IMR-90 (cell line): ENCODE data around the gene SAMD4B. TPM values are rescaled to one million over a fixed set of nuclear protein-coding genes. Genes with fewer than 3 reads are reported as not detected.

Experiments
- ATAC-seq: fragments of 200-7000 bp; cut with Tn5 transposase; 2 replicates; pipeline ENCODE4 v1.9.1; 2020; ENCODE audit warnings: low read depth, mild to moderate bottlenecking, moderate library complexity
- BruUV-seq: library from RNA; stranded (reverse); fragments of 400-500 nt; replicated peaks from 2 replicates; lab custom pipeline; 2021; lab: Mats Ljungman, UMichigan
- CTCF ChIA-PET: fragments of 300-600 bp; formaldehyde crosslinking; extraction: SDS; loops from one replicate; lab custom pipeline; 2021; ENCODE audit warnings: antibody characterized with exemption; lab: Yijun Ruan, JAX
- POLR2A ChIA-PET: fragments of 300-600 bp; sonication (Branson Sonifier 250); formaldehyde crosslinking; loops from one replicate; lab custom pipeline; 2022; ENCODE audit warnings: antibody characterized with exemption; ENCODE audit not compliant: unreplicated experiment; lab: Charles Lee
- DNase-seq: peaks from one replicate; pipeline ENCODE4 v3.0.0; 2013
- H2AFZ ChIP-seq: replicated peaks from 2 replicates; pipeline ENCODE3; 2013; ENCODE audit warnings: low read length, mild to moderate bottlenecking; ENCODE audit not compliant: poor library complexity
- H2AK5ac ChIP-seq: 2 replicates; pipeline ENCODE4 v1.6.1; 2013; ENCODE audit warnings: low read depth, low read length, inconsistent platforms
- H2AK9ac ChIP-seq: replicated peaks from 2 replicates; pipeline ENCODE3; 2013; ENCODE audit warnings: mild to moderate bottlenecking, low read depth, low read length, moderate library complexity; ENCODE audit not compliant: poor library complexity
- H2BK120ac ChIP-seq: 2 replicates; pipeline ENCODE4 v1.6.1; 2013; ENCODE audit warnings: low read depth, low read length, inconsistent platforms
- H2BK15ac ChIP-seq: 3 replicates; pipeline ENCODE4 v1.6.1; 2013; ENCODE audit warnings: low read depth, low read length, inconsistent platforms
- H2BK20ac ChIP-seq: 2 replicates; pipeline ENCODE4 v1.6.1; 2013; ENCODE audit warnings: low read depth, mild to moderate bottlenecking, inconsistent platforms, low read length, moderate library complexity
- H2BK5ac ChIP-seq: 2 replicates; pipeline ENCODE4 v1.6.1; 2013; ENCODE audit warnings: mild to moderate bottlenecking, low read depth, low read length, inconsistent platforms; ENCODE audit not compliant: poor library complexity, severe bottlenecking
- H3K14ac ChIP-seq: replicated peaks from 2 replicates; pipeline ENCODE4 v1.6.1; 2013; ENCODE audit warnings: low read depth, low read length, inconsistent platforms
- H3K18ac ChIP-seq: 2 replicates; pipeline ENCODE4 v1.6.1; 2013; ENCODE audit warnings: low read depth, low read length, control low read depth
- H3K23ac ChIP-seq: 2 replicates; pipeline ENCODE4 v1.6.1; 2013; ENCODE audit warnings: low read depth, low read length, inconsistent platforms
- H3K27ac ChIP-seq: 2 replicates; pipeline ENCODE4 v1.5.1; 2013; ENCODE audit warnings: mild to moderate bottlenecking, control low read depth, low read length; ENCODE audit not compliant: insufficient read depth
- H3K27me3 ChIP-seq: 2 replicates; pipeline ENCODE4 v1.6.1; 2013; ENCODE audit warnings: low read length; ENCODE audit not compliant: control insufficient read depth, insufficient read depth
- H3K36me3 ChIP-seq: 2 replicates; pipeline ENCODE4 v1.6.1; 2013; ENCODE audit warnings: low read length, mixed read lengths; ENCODE audit not compliant: control insufficient read depth, insufficient read depth
- H3K4ac ChIP-seq: 2 replicates; pipeline ENCODE4 v1.6.1; 2013; ENCODE audit warnings: low read depth, low read length, inconsistent platforms
- H3K4me1 ChIP-seq: 2 replicates; pipeline ENCODE4 v1.6.1; 2013; ENCODE audit warnings: low read length, mixed read lengths; ENCODE audit not compliant: control insufficient read depth, insufficient read depth
- H3K4me2 ChIP-seq: 2 replicates; pipeline ENCODE4 v1.6.1; 2013; ENCODE audit warnings: low read depth, mild to moderate bottlenecking, control low read depth, low read length, moderate library complexity
- H3K4me3 ChIP-seq: 2 replicates; pipeline ENCODE4 v1.5.1; 2013; ENCODE audit warnings: low read depth, mild to moderate bottlenecking, control low read depth, low read length, moderate library complexity; ENCODE audit not compliant: insufficient read depth
- H3K56ac ChIP-seq: 2 replicates; pipeline ENCODE4 v1.6.1; 2013; ENCODE audit warnings: low read length, inconsistent platforms; ENCODE audit not compliant: insufficient read depth; ENCODE audit errors: extremely low read depth
- H3K79me1 ChIP-seq, 2 experiments: 2 replicates each; pipeline ENCODE4 v1.6.1; 2013; ENCODE audit warnings: low read length in 2 of 2, inconsistent platforms in 1 of 2, low read depth in 1 of 2
- H3K9ac ChIP-seq: 2 replicates; pipeline ENCODE4 v1.6.1; 2013; ENCODE audit warnings: low read depth, low read length, control low read depth
- H3K9me1 ChIP-seq: 2 replicates; pipeline ENCODE4 v1.6.1; 2013; ENCODE audit warnings: low read length, inconsistent platforms; ENCODE audit not compliant: insufficient read depth
- H3K9me3 ChIP-seq: 2 replicates; pipeline ENCODE4 v1.6.1; 2013; ENCODE audit warnings: low read length; ENCODE audit not compliant: control insufficient read depth, insufficient read depth
- H4K20me1 ChIP-seq: 2 replicates; pipeline ENCODE4 v1.6.1; 2013; ENCODE audit warnings: low read length, inconsistent platforms; ENCODE audit not compliant: insufficient read depth
- H4K5ac ChIP-seq: 2 replicates; pipeline ENCODE4 v1.6.1; 2013; ENCODE audit warnings: mild to moderate bottlenecking, low read depth, low read length, control low read depth
- H4K8ac ChIP-seq, 2 experiments: 2 replicates each; pipeline ENCODE4 v1.6.1; 2013; ENCODE audit warnings: low read depth in 2 of 2, low read length in 2 of 2, control low read depth in 1 of 2, inconsistent platforms in 1 of 2
- H4K91ac ChIP-seq: 2 replicates; pipeline ENCODE4 v1.6.1; 2013; ENCODE audit warnings: low read depth, low read length, inconsistent platforms; ENCODE audit not compliant: insufficient read depth
- CEBPB ChIP-seq: IDR thresholded peaks from 2 replicates; pipeline ENCODE4 v1.6.1; 2012; ENCODE audit warnings: low read depth, low read length, improper control_type of control experiment
- CHD1 ChIP-seq: IDR thresholded peaks from 2 replicates; pipeline ENCODE4 v1.6.1; 2012; ENCODE audit warnings: low read depth, low read length, improper control_type of control experiment
- FOS ChIP-seq: fragments of 150-350 bp; IDR thresholded peaks from 2 replicates; pipeline ENCODE4 v1.6.1; 2016; ENCODE audit warnings: low read depth, low read length
- MAFK ChIP-seq: IDR thresholded peaks from 2 replicates; pipeline ENCODE4 v1.6.1; 2012; ENCODE audit warnings: low read depth, low read length, improper control_type of control experiment
- MAZ ChIP-seq: IDR thresholded peaks from 2 replicates; pipeline ENCODE4 v1.6.1; 2012; ENCODE audit warnings: low read depth, mild to moderate bottlenecking, low read length, improper control_type of control experiment, moderate library complexity, borderline replicate concordance
- MXI1 ChIP-seq: IDR thresholded peaks from 2 replicates; pipeline ENCODE4 v1.6.1; 2012; ENCODE audit warnings: low read depth, mild to moderate bottlenecking, low read length, moderate library complexity, borderline replicate concordance
- POLR2A ChIP-seq: IDR thresholded peaks from 2 replicates; pipeline ENCODE4 v1.6.1; 2012; ENCODE audit warnings: mild to moderate bottlenecking, low read depth, low read length
- RAD21 ChIP-seq: IDR thresholded peaks from 2 replicates; pipeline ENCODE4 v1.6.1; 2012; ENCODE audit warnings: low read length, improper control_type of control experiment
- RCOR1 ChIP-seq: IDR thresholded peaks from 2 replicates; pipeline ENCODE4 v1.6.1; 2012; ENCODE audit warnings: mild to moderate bottlenecking, low read length, improper control_type of control experiment; ENCODE audit not compliant: insufficient replicate concordance
- RFX5 ChIP-seq: IDR thresholded peaks from 2 replicates; pipeline ENCODE4 v1.8.0; 2012; ENCODE audit warnings: low read depth, mild to moderate bottlenecking, low read length, moderate library complexity
- SMC3 ChIP-seq: fragments of 150-350 bp; IDR thresholded peaks from 2 replicates; pipeline ENCODE4 v1.6.1; 2016; ENCODE audit warnings: low read depth, mild to moderate bottlenecking, antibody characterized with exemption, low read length, moderate library complexity
- dilution Hi-C: fragments of 300-500 bp; cut with HindIII; formaldehyde crosslinking; loops from one replicate; pipeline ENCODE4 v1.14.3; 2018; ENCODE audit warnings: low sequenced_read_pairs; ENCODE audit not compliant: unreplicated experiment
- in situ Hi-C: fragments of 300-500 bp; cut with MboI; formaldehyde crosslinking; loops from 3 replicates; pipeline ENCODE4 v1.14.3; 2019; ENCODE audit warnings: low sequenced_read_pairs, inconsistent platforms, mixed read lengths
- intact Hi-C: fragments of 100-400 bp; cut with micrococcal nuclease; formaldehyde crosslinking; loops from 2 replicates; pipeline ENCODE4 v1.10.0; 2022
- polyA plus RNA-seq, 3 experiments: library from polyadenylated mRNA; depleted of rRNA; stranded (reverse); fragments of >200 nt; gene quantifications; 2 replicates each; pipeline ENCODE4 v1.2.3, GENCODE V29; 2012; ENCODE audit warnings: low replicate concordance in 1 of 3
- total RNA-seq: library from RNA; depleted of rRNA; stranded (reverse); fragments of >200 nt; gene quantifications from 2 replicates; pipeline ENCODE4 v1.2.3, GENCODE V29; 2012
- TF ChIP-seq, protein P1 (sequence below): fragments of 150-350 bp; IDR thresholded peaks from 2 replicates; pipeline ENCODE4 v1.6.1; 2016; ENCODE audit warnings: low read depth, mild to moderate bottlenecking, low read length, moderate library complexity, borderline replicate concordance
- TF ChIP-seq, protein P2 (sequence below): fragments of 150-350 bp; IDR thresholded peaks from 2 replicates; pipeline ENCODE4 v1.6.1; 2017; ENCODE audit warnings: mild to moderate bottlenecking, antibody characterized with exemption, low read length, low read depth
- TF ChIP-seq, protein P3 (sequence below): conservative IDR thresholded peaks from 2 replicates; pipeline ENCODE4 v1.5.1; 2012; ENCODE audit warnings: mild to moderate bottlenecking, low read depth, low read length, improper control_type of control experiment

Gene SAMD4B
- total and polyA plus RNA-seq, 2 of the 4 experiments (the other 2 are of a cell fraction) = 18.3 to 97.2 TPM

DNA sequence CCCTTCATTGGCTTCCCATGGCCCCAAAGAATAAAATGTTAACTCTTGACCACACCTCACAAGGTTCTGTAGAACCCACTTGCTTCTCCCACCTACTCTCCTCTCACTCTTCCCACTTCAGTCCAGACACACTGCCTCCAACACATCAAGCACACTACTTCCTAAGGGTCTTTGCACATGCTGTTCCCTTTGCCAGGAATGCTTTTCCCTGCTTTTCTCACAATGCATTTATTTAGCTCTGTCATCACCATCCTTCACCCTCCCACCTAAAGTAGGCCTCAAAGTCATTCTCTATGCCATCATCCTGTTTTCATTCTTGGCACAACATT lies 38.1 kb upstream of the SAMD4B start:
- Histone ChIP-seq H3K4me2 (no peak overlapping the region), H3K14ac (no peak overlapping the region), H2BK15ac (no peak overlapping the region), H3K4ac (no peak overlapping the region), H4K5ac (no peak overlapping the region), H3K27ac (no peak overlapping the region), H4K91ac (no peak overlapping the region), H3K79me1 (no peaks in the 10 kb centered on the region), H4K8ac (no peak overlapping the region), H3K23ac (no peak overlapping the region), H2BK20ac (no peak overlapping the region), H2BK5ac (no peak overlapping the region), H3K27me3 (peaks cover 76% of the 10 kb centered on the region), H4K20me1 (no peaks in the 10 kb centered on the region; the same call in 1 of the 2 replicates), H3K9ac (no peak overlapping the region), H3K18ac (no peak overlapping the region), H3K9me1 (no peaks in the 10 kb centered on the region; the same call in 1 of the 2 replicates), H2BK120ac (no peak overlapping the region), H2AK5ac (no peak overlapping the region), H3K4me3 (no peak overlapping the region), H2AK9ac (no peak overlapping the region), H3K4me1 (no peaks in the 10 kb centered on the region; the same call in 1 of the 2 replicates), H3K56ac (no peak overlapping the region), H3K9me3 (peaks cover 8% of the 10 kb centered on the region), H3K36me3 (no peaks in the 10 kb centered on the region), H2AFZ (no peak overlapping the region)
- ATAC-seq (no peak), DNase-seq (no peak)
- ChIA-PET POLR2A (no interaction called here), CTCF (interaction anchor here (0.6 kb wide), 1 partner anchor 370 kb away, joined by 5 read pairs; no protein-coding TSS in a partner anchor)
- BruUV-seq = no TSS peak
- dilution Hi-C loops (no loop called here), in situ Hi-C loops (no loop called here), intact Hi-C loops (no loop called here)
- TF ChIP-seq, protein P1, sequence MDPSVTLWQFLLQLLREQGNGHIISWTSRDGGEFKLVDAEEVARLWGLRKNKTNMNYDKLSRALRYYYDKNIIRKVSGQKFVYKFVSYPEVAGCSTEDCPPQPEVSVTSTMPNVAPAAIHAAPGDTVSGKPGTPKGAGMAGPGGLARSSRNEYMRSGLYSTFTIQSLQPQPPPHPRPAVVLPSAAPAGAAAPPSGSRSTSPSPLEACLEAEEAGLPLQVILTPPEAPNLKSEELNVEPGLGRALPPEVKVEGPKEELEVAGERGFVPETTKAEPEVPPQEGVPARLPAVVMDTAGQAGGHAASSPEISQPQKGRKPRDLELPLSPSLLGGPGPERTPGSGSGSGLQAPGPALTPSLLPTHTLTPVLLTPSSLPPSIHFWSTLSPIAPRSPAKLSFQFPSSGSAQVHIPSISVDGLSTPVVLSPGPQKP = no peak
- TF ChIP-seq, protein P2, sequence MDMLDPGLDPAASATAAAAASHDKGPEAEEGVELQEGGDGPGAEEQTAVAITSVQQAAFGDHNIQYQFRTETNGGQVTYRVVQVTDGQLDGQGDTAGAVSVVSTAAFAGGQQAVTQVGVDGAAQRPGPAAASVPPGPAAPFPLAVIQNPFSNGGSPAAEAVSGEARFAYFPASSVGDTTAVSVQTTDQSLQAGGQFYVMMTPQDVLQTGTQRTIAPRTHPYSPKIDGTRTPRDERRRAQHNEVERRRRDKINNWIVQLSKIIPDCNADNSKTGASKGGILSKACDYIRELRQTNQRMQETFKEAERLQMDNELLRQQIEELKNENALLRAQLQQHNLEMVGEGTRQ = no peak
- no peak for TF ChIP-seq RCOR1
- no peak for TF ChIP-seq POLR2A
- TF ChIP-seq MAFK = no peak
- no peak for TF ChIP-seq MAZ
- no peak for TF ChIP-seq CHD1
- TF ChIP-seq RAD21 = no peak
- no peak for TF ChIP-seq MXI1
- TF ChIP-seq, protein P3, sequence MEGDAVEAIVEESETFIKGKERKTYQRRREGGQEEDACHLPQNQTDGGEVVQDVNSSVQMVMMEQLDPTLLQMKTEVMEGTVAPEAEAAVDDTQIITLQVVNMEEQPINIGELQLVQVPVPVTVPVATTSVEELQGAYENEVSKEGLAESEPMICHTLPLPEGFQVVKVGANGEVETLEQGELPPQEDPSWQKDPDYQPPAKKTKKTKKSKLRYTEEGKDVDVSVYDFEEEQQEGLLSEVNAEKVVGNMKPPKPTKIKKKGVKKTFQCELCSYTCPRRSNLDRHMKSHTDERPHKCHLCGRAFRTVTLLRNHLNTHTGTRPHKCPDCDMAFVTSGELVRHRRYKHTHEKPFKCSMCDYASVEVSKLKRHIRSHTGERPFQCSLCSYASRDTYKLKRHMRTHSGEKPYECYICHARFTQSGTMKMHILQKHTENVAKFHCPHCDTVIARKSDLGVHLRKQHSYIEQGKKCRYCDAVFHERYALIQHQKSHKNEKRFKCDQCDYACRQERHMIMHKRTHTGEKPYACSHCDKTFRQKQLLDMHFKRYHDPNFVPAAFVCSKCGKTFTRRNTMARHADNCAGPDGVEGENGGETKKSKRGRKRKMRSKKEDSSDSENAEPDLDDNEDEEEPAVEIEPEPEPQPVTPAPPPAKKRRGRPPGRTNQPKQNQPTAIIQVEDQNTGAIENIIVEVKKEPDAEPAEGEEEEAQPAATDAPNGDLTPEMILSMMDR = no peak
- no peak for TF ChIP-seq FOS
- TF ChIP-seq SMC3 = no peak
- TF ChIP-seq CEBPB = no peak
- TF ChIP-seq RFX5 = no peak
